ENCODE results near the gene ATG9A.

The ATG9A gene

DNA sequence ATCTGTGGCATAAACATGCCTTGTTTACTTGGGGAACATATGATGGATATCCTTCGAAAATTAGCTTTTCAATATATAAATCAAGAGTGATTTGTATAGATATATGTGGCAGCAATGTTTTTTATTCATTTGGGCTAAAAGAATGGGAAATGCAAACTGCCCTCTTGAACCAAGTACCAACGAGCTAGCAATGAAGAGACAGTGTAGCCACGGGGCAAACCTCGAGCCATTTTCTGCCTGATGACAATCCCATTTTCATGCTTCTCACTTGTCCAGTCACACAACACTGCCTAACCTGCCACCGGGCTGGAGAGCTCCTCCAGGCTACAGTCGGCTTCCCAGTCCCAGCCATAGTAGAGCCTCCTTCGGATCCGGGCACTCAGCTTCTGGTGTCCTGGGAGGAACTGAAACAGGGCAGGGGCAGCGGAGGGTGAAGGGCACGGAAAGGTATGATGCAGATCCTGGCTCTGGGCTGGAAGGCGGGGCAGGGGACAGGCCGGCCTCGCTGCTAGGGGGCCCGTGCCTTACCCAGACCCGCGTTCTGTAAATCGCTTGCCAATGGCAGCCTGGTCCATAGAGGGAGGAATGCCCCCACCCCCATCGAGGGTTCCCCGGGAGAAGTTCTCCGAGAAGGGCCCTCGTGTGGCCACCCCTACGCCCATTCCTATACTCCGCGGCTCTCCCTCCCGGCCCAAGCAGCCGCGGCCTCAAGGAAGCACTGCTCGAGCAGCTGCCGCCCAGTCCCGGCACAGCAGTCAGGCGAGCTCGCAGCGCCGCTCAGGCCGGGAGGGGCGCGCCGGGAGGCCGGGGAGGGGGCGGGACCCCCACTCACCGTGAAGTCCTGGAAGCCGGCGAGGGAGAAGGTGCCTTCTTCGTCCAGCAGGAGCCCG lies 53.3 kb downstream of the ATG9A start:
- DNase-seq: peak; percentile 19 to 51

DNA sequence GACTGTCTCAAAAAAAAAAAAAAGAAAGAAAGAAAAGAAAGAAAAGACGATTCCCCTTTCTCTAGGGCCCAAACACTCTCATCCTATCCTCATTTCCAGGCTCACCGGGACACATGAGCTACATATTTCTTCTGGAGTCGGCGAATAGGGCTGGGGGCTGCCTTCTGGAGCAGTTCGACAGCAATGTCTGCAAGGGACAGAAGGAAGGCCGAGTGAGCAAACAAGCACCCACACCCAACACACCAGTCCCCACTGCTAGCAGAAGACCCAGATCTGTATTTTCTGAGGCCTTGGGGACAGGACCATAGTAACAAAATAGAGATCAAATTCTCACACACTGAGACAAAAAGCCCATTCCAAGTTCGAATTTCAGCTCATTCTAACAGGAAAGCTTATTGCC lies 54.0 kb downstream of the ATG9A start:
- no peak for DNase-seq

DNA sequence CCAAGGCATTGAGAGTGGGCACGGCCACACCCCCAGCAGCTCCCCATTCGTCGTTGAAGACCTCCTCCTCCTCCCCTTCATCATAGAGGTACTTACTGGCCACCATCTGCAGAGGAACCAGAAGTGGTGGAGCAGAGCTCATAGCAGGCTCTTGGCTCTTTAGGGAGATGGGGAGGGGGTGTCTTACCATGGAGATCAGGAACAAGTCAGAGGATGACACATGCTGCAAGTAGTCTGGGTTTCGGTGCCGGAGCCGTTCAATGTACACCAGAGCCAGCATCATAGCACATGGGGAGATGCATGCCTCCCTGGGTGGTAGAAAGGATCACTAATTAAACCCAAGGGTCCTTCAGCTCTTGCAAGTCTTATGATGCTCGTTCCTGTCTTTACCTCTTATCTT lies 54.6 kb downstream of the ATG9A start:
- no peak for DNase-seq

DNA sequence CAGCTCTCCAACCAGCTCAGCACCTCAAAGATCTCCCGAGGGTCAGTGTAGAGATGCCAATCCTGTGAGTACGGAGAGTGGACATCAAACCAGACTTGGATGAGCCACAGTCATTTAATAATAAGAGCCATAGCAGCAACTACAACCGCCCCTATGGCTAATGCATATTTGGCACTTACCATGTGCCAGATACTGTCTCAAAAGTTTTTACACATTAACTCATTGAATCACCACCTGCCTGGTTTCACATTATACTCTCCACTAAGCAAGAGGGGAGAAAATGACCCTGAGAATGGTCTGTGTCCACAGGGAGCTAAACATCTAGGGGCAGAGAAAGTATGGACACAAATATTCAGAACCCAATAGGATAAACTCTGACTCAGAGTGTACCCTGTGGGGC lies 55.3 kb downstream of the ATG9A start:
- no peak for DNase-seq

DNA sequence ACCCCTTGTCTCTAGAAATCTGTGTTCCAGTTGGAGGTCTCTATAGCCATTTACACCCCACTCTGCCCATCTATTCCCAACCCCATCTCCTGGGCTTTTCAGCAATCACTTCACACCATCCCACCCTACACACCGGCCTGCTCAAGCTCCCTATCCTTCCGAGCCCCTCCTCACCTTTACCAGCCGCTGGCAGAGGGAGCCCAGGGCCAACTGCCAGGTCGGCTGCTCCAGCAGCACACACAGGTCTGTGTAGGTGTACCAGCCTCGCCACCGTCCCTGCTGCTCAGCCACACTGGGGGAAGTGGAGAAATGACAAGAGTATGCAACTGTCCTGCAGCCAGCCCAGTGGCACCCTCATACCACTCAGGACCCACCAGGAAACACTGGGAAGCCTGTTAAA lies 56.3 kb downstream of the ATG9A start:
- no peak for DNase-seq

DNA sequence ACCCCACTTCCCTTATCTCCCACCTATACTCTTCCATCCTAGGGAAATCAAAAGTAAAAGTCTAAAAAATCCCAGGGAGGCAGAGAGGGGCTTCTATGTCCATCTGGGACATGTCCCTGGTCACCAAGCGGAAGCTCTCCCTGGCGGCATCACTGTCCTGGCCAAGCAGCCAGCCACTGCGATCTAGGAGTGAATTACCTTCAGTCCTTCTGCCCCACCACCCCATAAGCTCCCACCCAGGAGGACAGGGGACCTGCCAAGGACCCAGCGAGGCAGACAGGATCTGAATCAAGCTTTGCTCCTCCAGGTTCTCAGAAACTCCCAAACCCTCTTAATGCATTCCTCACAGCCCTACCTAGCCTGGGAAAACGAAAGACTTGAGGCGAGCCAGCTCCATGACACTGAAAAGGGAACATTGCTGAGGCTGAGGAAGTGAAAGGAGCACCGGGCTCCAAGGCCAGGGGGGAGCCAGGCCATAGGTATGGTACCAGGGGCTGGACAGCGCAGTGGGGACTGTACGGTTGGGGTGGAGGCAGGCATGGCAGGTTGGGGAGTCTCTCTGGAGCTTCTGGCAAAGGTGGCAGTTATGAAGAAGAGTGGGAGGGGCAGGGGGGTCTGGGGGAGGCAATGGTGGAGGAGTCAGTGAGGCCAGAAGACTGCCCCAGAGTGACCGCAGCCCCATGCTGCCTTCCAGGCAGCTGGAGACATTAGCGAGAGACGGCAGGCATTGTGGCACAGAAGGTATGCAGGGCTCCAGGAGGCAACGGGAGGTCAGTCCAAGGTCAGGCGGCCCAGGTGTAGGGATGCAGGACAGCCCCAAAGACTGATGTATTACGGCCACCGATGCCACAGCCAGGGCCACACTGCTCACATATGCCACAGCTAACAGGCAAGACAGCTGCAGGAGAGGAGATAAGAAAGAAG lies 56.9 kb downstream of the ATG9A start:
- no peak for DNase-seq

DNA sequence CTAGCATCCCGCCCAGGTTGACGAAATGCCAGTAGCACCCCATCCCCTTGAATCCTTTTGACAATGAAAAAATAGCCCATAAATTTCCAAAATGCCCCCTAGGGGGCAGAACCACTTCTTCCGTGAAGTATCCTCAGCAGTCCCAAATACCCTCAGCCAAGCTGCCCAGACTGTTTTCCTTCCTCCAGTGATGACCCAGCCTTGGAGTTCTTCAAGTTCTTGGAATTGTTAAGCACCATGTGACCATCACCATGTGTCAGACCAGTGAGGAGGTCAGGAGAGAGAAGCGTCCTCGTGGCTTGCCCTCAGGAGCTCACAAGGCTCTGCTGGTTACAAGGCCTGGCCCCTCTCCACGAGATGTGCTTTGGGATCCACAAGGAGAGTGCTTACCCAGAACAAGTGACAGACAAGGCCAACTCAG lies 58.2 kb downstream of the ATG9A start:
- DNase-seq: peak; percentile 49 to 60

DNA sequence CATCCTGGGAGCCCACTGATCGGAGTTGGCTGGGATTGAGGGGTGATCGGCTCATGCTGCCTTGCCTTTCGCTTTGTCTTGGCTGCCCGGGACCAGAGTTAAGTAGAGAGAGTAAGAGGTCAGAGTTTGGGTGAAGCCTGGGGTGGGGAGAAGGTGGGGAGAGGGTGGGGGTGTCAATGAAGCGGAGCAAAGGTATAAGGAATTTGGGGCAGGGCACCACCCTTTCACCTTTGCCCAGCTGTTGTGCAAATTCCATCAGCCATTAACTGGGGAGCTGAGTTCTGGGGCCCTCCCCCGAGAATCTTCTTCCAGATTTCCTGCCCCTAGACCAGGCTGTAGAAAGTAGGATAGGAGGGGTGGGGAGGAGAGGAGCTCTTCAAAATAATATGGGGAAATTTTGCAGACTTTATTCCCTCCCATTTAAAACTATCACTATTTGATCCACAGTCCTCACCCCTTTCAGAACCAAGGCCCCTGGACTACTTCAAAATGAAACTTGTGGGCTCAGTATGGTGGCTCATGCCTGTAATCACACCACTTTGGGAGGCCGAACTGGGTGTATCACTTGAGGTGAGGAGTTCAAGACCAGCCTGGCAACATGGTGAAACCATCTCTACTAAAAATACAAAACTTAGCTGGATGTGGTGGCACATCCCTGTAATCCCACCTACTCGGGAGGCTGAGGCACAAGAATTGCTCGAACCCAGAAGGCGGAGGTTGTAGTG lies 59.3 kb downstream of the ATG9A start, which contains the start of gene SLC23A3:
TSS of gene SLC23A3 (minus strand) at position 100 of the 725 bp plus-strand sequence. CDS start at position 55, 45 bp downstream.
- DNase-seq: no peak

Data from inflammatory macrophage (primary cell).